NOMO-1 treated with dmso at 0.1 percent for 144 hours (cell line): ENCODE data around the gene FNDC5.

Experiments
- DNase-seq: peaks from one replicate; lab custom pipeline; 2025; ENCODE audit not compliant: unreplicated experiment; lab: John Stamatoyannopoulos, UW

Gene FNDC5

GRCh38 chr1:32817159-32817814 lies 53.4 kb downstream of the FNDC5 start, which contains the start of the genes S100PBP and YARS1:
Gene S100PBP (plus strand): TSS chr1:32817653. CDS start chr1:32826100, 8,447 bp downstream.
Gene YARS1 (minus strand): TSS chr1:32817358. CDS start chr1:32817244, 114 bp downstream.
- DNase-seq: peak; percentile 96

DNA sequence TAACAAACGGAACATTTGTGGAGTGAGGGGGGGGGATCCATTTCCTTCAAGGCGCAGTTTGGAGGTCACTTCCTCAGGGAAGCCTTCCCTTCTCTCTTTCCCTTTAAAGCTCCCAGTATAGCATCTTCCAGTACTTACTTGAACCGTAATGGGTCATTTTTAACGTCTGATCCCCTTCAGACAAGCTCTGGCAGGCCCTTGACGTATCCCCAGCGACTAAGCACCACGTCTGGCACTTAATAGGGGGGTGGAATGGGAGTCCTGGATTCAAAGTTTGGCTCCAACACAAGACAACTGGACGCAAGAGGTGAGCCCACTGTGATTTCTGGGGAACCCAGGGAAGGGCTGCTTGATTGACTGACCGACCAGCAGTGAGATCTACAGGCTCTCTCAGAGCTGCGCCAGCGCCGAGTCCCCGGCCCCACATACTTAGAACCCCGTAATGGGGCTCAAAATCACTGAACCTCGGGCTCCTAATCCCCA lies 54.0 kb downstream of the FNDC5 start:
- DNase-seq: peak; percentile 21

DNA sequence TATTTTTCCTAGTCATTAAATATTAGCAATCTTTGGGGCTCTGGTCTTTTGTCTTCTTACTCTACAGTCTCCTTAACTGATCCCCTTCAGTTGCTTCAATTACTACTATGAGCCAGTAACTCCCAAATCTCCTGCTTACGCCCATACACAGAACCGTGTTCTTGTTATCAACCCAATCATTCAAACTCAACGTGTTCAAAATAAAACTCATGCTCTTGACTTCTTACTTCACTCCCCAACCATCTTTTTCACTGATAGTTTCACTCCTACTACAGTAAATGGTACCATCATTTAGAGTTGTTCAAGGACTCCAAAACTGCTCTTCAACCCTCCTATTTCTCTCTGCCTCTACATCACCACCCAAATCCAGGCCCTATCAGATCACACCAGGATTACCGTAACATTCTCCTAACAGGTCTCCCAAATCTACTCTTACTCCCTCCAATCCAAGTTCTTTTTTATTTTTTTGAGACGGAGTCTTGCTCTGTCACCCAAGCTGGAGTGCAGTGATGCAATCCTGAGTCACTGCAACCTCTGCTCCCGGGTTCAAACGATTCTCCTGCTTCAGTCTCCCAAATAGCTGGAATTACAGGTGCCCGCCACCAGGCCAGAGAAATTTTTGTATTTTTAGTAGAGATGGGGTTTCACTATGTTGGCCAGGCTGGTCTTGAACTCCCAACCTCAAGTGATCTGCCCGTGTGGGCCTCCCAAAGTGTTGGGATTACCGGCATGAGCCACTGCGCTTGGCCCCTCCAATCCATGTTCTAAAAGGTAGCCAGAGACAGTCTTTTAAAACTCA lies 56.6 kb downstream of the FNDC5 start:
- DNase-seq: no peak
